SK-N-SH treated with all-trans-retinoic acid at 6 μM for 48 hours (cell line): ENCODE measurements around the gene CRKL.
A peak's percentile ranks its signal among the peaks of the same experiment; 100 is the strongest.

Experiments
- ATAC-seq: fragments of 200-7000 bp; cut with Tn5 transposase; 3 replicates; pipeline ENCODE4 v1.9.1; 2020; ENCODE audit warnings: mild to moderate bottlenecking, moderate library complexity
- ARNTL ChIP-seq: fragments of 450-650 bp; formaldehyde crosslinking; IDR thresholded peaks from 2 replicates; pipeline ENCODE4 v1.5.0; 2020; ENCODE audit warnings: low read depth, mild to moderate bottlenecking, moderate library complexity, borderline replicate concordance
- BACH2 ChIP-seq: fragments of 250-450 bp; sonication (Bioruptor Pico); IDR thresholded peaks from 2 replicates; pipeline ENCODE4 v1.9.0; 2021; ENCODE audit warnings: mild to moderate bottlenecking, borderline replicate concordance
- ESRRG ChIP-seq: fragments of 250-450 bp; sonication (Bioruptor Pico); IDR thresholded peaks from 2 replicates; pipeline ENCODE4 v1.6.1; 2021; ENCODE audit warnings: mild to moderate bottlenecking
- GLIS3 ChIP-seq: fragments of 250-450 bp; sonication (Bioruptor Pico); IDR thresholded peaks from 2 replicates; pipeline ENCODE4 v1.5.0; 2020; ENCODE audit warnings: mild to moderate bottlenecking, moderate library complexity
- ISL1 ChIP-seq: fragments of 250-450 bp; sonication (Bioruptor Pico); IDR thresholded peaks from 2 replicates; pipeline ENCODE4 v2.1.2; 2022; ENCODE audit warnings: mild to moderate bottlenecking, moderate library complexity
- OSR1 ChIP-seq: fragments of 250-450 bp; sonication (Bioruptor Pico); IDR thresholded peaks from 2 replicates; pipeline ENCODE4 v1.8.0; 2022; ENCODE audit warnings: moderate library complexity, mild to moderate bottlenecking, inconsistent platforms
- PPARA ChIP-seq: fragments of 250-450 bp; sonication (Bioruptor Pico); IDR thresholded peaks from 2 replicates; pipeline ENCODE4 v1.5.0; 2020; ENCODE audit warnings: mild to moderate bottlenecking, borderline replicate concordance
- RARB ChIP-seq: fragments of 250-450 bp; sonication (Bioruptor Pico); IDR thresholded peaks from 2 replicates; pipeline ENCODE4 v1.8.0; 2021; ENCODE audit warnings: mild to moderate bottlenecking, moderate library complexity
- SNAI2 ChIP-seq: fragments of 250-450 bp; sonication (Bioruptor Pico); IDR thresholded peaks from 2 replicates; pipeline ENCODE4 v1.5.0; 2020; ENCODE audit warnings: mild to moderate bottlenecking, moderate library complexity
- TOX ChIP-seq: fragments of 250-450 bp; sonication (Bioruptor Pico); IDR thresholded peaks from 2 replicates; pipeline ENCODE4 v1.8.0; 2021; ENCODE audit warnings: mild to moderate bottlenecking, moderate library complexity, borderline replicate concordance
- ZC3H10 ChIP-seq: fragments of 250-450 bp; sonication (Bioruptor Pico); IDR thresholded peaks from 2 replicates; pipeline ENCODE4 v1.5.1; 2021; ENCODE audit warnings: mild to moderate bottlenecking, moderate library complexity
- ZFP3 ChIP-seq: fragments of 250-450 bp; sonication (Bioruptor Pico); IDR thresholded peaks from 2 replicates; pipeline ENCODE4 v1.5.0; 2020; ENCODE audit warnings: mild to moderate bottlenecking, moderate library complexity
- ZFP30 ChIP-seq: fragments of 450-650 bp; formaldehyde crosslinking; IDR thresholded peaks from 2 replicates; pipeline ENCODE4 v1.5.0; 2022; ENCODE audit warnings: mild to moderate bottlenecking, moderate library complexity
- ZNF565 ChIP-seq: fragments of 450-650 bp; formaldehyde crosslinking; conservative IDR thresholded peaks from 2 replicates; pipeline ENCODE4 v1.5.0; 2020; ENCODE audit warnings: low read depth, mild to moderate bottlenecking, moderate library complexity
- ZNF70 ChIP-seq: fragments of 450-650 bp; formaldehyde crosslinking; IDR thresholded peaks from 2 replicates; pipeline ENCODE4 v1.5.0; 2020; ENCODE audit warnings: mild to moderate bottlenecking, moderate library complexity
- ZNF8 ChIP-seq: fragments of 450-650 bp; formaldehyde crosslinking; IDR thresholded peaks from 2 replicates; pipeline ENCODE4 v1.5.0; 2020; ENCODE audit warnings: mild to moderate bottlenecking, moderate library complexity
- TF ChIP-seq, protein P1 (sequence below): fragments of 250-450 bp; sonication (Bioruptor Pico); IDR thresholded peaks from 2 replicates; pipeline ENCODE4 v1.5.0; 2020; ENCODE audit warnings: mild to moderate bottlenecking, moderate library complexity
- TF ChIP-seq, protein P2 (sequence below): fragments of 250-450 bp; sonication (Bioruptor Pico); IDR thresholded peaks from 2 replicates; pipeline ENCODE4 v1.8.0; 2020; ENCODE audit warnings: mild to moderate bottlenecking, moderate library complexity, borderline replicate concordance
- TF ChIP-seq, protein P3 (sequence below): fragments of 250-450 bp; sonication (Bioruptor Pico); IDR thresholded peaks from 2 replicates; pipeline ENCODE4 v1.5.1; 2020; ENCODE audit warnings: low read depth, mild to moderate bottlenecking, moderate library complexity
- TF ChIP-seq, protein P4 (sequence below): fragments of 250-450 bp; sonication (Bioruptor Pico); IDR thresholded peaks from 2 replicates; pipeline ENCODE4 v1.8.0; 2021; ENCODE audit warnings: low read depth, mild to moderate bottlenecking, moderate library complexity, borderline replicate concordance

The CRKL gene

DNA sequence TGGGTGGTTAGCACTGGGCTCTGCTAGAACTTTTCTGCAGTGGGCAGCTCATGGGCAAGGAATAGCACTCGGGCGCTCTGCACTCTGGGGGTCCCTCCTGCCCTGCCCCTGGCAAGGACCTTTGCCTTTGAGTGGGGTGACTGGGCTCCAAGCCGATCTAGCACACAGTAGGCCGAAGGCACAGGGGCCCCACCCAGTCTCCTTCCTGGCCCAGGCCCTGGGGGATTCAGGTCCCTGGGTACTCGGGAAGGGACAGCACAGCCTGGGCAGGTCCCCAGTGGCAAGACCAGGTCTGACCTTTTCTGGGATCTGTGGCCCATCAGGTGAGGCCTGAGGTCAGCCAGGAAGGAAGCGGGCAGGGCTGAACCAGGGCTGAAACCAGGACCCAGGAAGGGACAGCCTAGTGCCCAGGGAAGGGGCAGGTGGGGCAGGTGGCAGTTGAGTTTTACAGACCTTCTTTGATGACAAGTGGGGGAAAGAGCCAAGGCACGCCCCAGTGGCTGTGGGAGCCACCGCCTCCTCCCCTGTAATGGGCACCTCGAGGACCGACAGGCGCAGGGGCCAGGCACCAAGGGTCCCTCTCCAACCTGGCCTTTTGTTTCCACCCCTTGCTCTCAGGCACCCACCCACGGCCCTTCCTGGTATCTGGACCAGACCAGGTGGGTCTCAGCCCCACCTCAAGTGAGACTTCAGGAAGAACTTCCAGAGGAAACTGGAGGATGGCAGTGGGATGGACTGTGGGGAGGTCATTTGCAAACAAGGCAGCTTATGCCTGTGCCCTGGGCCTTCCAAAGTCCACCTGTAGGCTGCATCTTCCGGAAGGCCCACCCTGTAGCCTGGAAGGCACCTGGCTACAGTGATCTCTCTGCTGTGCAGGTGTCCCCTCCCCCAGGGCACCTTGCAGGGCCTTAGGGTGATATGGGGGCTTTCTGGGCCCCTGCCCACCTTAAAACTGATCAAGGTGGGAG lies 49.0 kb downstream of the CRKL start:
- peak; percentile 17; the same call in 2 of the 3 replicates for ATAC-seq
- TF ChIP-seq ISL1 (CRISPR knock-in tag) (no peak), BACH2 (CRISPR knock-in tag) (no peak), ESRRG (CRISPR knock-in tag) (no peak), SNAI2 (CRISPR knock-in tag) (no peak), ZC3H10 (CRISPR knock-in tag) (no peak), ZNF565 (CRISPR knock-in tag) (no peak), ZFP3 (CRISPR knock-in tag) (no peak), RARB (CRISPR knock-in tag) (no peak), ZNF8 (CRISPR knock-in tag) (no peak), OSR1 (CRISPR knock-in tag) (no peak), GLIS3 (CRISPR knock-in tag) (no peak)
- TF ChIP-seq, protein P1, sequence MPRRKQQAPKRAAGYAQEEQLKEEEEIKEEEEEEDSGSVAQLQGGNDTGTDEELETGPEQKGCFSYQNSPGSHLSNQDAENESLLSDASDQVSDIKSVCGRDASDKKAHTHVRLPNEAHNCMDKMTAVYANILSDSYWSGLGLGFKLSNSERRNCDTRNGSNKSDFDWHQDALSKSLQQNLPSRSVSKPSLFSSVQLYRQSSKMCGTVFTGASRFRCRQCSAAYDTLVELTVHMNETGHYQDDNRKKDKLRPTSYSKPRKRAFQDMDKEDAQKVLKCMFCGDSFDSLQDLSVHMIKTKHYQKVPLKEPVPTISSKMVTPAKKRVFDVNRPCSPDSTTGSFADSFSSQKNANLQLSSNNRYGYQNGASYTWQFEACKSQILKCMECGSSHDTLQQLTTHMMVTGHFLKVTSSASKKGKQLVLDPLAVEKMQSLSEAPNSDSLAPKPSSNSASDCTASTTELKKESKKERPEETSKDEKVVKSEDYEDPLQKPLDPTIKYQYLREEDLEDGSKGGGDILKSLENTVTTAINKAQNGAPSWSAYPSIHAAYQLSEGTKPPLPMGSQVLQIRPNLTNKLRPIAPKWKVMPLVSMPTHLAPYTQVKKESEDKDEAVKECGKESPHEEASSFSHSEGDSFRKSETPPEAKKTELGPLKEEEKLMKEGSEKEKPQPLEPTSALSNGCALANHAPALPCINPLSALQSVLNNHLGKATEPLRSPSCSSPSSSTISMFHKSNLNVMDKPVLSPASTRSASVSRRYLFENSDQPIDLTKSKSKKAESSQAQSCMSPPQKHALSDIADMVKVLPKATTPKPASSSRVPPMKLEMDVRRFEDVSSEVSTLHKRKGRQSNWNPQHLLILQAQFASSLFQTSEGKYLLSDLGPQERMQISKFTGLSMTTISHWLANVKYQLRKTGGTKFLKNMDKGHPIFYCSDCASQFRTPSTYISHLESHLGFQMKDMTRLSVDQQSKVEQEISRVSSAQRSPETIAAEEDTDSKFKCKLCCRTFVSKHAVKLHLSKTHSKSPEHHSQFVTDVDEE (CRISPR knock-in tag) = no peak
- TF ChIP-seq, protein P2, sequence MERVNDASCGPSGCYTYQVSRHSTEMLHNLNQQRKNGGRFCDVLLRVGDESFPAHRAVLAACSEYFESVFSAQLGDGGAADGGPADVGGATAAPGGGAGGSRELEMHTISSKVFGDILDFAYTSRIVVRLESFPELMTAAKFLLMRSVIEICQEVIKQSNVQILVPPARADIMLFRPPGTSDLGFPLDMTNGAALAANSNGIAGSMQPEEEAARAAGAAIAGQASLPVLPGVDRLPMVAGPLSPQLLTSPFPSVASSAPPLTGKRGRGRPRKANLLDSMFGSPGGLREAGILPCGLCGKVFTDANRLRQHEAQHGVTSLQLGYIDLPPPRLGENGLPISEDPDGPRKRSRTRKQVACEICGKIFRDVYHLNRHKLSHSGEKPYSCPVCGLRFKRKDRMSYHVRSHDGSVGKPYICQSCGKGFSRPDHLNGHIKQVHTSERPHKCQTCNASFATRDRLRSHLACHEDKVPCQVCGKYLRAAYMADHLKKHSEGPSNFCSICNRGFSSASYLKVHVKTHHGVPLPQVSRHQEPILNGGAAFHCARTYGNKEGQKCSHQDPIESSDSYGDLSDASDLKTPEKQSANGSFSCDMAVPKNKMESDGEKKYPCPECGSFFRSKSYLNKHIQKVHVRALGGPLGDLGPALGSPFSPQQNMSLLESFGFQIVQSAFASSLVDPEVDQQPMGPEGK (CRISPR knock-in tag) = no peak
- TF ChIP-seq, protein P3, sequence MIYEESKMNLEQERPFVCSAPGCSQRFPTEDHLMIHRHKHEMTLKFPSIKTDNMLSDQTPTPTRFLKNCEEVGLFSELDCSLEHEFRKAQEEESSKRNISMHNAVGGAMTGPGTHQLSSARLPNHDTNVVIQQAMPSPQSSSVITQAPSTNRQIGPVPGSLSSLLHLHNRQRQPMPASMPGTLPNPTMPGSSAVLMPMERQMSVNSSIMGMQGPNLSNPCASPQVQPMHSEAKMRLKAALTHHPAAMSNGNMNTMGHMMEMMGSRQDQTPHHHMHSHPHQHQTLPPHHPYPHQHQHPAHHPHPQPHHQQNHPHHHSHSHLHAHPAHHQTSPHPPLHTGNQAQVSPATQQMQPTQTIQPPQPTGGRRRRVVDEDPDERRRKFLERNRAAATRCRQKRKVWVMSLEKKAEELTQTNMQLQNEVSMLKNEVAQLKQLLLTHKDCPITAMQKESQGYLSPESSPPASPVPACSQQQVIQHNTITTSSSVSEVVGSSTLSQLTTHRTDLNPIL = no peak
- TF ChIP-seq, all 23 proteins: peak for 0

DNA sequence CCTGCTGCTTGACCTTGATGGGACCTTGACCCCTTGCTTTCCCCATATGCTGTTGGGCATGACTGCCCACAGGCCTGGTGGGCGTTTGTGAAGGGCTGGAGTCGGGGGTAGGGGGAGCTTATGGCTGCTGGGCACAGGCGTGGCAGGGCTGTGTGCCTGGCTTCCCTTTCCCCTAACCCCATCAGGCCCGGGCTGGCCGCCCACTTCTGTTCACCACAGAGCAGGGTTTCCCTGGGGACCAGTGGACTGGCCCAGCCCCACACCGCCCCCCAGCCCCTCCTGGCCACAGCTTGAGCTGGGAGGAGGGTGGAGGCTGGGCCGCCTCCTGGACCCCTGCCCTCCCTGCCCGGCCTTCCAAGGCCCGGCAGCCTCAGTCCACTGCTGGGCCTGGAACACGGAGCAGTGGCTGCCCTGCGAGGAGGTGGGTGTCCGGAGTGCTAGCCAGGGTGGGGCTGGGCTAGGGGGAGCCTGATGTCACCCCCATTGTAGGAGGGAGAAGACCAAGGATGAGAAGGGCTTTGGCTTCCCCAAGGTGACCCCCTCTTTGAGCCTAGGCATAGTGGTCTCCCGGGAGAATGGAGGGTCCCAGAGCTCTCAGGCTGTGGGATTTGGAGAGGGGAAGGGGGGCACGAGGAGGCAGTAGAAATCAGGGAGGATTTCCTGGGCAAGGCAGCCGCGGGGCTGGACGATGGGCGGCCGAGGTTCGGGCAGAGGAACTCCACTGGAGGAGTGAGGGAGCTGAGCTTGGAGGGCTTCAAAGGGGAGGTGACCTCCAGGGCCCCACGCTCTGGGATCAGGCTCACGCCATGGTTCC lies 49.9 kb downstream of the CRKL start, which contains the start of gene AIFM3:
AIFM3 (plus strand) TSS at position 373 of the 814 bp plus-strand sequence. CDS start 690 bp downstream, outside the sequence.
- TF ChIP-seq GLIS3 (CRISPR knock-in tag) (no peak), ARNTL (no peak), ZC3H10 (CRISPR knock-in tag) (no peak), BACH2 (CRISPR knock-in tag) (no peak), OSR1 (CRISPR knock-in tag) (no peak), ZNF8 (CRISPR knock-in tag) (no peak), ZNF70 (CRISPR knock-in tag) (no peak), TOX (no peak), ZFP30 (CRISPR knock-in tag) (no peak), PPARA (CRISPR knock-in tag) (no peak), ISL1 (CRISPR knock-in tag) (no peak)
- TF ChIP-seq, protein P1 (CRISPR knock-in tag) = no peak
- TF ChIP-seq, protein P4, sequence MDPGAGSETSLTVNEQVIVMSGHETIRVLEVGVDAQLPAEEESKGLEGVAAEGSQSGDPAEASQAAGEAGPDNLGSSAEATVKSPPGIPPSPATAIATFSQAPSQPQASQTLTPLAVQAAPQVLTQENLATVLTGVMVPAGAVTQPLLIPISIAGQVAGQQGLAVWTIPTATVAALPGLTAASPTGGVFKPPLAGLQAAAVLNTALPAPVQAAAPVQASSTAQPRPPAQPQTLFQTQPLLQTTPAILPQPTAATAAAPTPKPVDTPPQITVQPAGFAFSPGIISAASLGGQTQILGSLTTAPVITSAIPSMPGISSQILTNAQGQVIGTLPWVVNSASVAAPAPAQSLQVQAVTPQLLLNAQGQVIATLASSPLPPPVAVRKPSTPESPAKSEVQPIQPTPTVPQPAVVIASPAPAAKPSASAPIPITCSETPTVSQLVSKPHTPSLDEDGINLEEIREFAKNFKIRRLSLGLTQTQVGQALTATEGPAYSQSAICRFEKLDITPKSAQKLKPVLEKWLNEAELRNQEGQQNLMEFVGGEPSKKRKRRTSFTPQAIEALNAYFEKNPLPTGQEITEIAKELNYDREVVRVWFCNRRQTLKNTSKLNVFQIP = no peak
- TF ChIP-seq, protein P3 = no peak
- no peak for ATAC-seq
